GM21526 (cell line): Measurements from ENCODE around the gene MYL6.

Experiments used
- ATAC-seq: cut with Tn5 transposase; IDR thresholded peaks from one replicate; pipeline ENCODE4 v1.9.1; 2021; ENCODE audit warnings: moderate library complexity; ENCODE audit not compliant: unreplicated experiment, low FRiP score

MYL6 gene

GRCh38 chr12:56129206-56129941, 28.8 kb upstream of the MYL6 start:
- no peak for ATAC-seq

DNA sequence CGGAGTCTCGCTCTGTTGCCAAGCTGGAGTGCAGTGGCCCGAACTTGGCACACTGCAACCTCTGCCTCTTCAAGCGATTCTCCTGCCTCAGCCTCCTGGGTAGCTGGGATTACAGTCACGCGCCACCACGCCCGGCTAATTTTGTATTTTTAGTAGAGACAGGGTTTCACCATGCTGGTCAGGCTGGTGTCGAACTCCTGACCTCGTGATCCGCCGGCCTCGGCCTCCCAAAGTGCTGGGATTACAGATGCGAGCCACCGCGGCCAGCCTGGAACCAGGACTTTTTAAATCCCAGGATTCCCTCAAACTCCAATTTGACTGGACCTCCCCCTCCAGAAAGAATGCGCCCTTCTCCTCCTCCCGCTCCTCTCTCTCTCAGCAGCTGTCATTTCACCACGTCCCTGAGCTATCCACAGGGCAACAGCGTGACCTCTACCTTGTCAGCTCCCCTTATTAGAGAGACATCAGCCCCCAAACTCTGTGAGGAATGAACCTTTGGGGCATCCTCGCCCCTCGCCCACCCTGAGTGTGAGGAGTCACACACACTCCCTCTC, 28.1 kb upstream of the MYL6 start:
- ATAC-seq = no peak

DNA sequence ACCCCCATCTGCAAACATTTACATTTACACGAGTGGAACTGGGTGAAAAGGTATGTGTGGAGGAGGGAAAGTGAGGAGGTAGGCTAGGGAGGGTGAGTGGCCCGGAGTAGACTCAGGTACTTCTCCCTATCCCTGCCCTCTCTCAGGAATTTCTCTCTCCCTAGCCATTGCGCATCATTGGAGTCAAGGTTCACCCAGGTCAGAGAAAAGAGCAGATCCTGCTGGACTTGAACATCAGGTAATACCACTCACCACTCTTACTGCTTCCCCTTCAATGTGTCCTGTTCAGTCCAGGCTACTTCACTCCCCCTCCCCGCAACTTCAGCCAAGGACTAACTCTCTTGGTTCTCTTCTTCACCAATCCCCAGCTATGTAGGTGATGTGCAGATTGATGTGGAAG, 27.3 kb upstream of the MYL6 start:
- ATAC-seq = no peak

- no peak for ATAC-seq
These were observed 23.3 kb upstream of the MYL6 start for GRCh38 chr12:56134897-56135296.

- no peak for ATAC-seq
These were observed 20.1 kb upstream of the MYL6 start for GRCh38 chr12:56137853-56138571.

GRCh38 chr12:56141946-56142784, 16.0 kb upstream of the MYL6 start:
- no peak for ATAC-seq

DNA sequence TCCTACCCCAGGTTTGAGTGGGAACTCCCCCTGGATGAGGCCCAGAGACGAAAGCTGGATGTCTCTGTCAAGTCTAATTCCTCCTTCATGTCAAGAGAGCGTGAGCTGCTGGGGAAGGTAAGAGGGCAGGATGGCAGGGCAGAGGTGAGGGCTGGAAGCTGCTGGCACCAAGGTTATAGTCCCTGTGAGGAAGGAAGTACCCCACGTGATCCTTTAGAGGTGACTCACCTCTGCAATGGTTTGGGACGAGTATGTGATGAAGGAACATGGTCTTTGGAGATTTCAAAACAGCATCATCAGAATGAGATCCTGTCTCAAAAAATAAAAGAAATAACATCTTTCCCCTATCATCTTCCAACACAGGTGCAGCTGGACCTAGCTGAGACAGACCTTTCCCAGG, 14.9 kb upstream of the MYL6 start:
- no peak for ATAC-seq

DNA sequence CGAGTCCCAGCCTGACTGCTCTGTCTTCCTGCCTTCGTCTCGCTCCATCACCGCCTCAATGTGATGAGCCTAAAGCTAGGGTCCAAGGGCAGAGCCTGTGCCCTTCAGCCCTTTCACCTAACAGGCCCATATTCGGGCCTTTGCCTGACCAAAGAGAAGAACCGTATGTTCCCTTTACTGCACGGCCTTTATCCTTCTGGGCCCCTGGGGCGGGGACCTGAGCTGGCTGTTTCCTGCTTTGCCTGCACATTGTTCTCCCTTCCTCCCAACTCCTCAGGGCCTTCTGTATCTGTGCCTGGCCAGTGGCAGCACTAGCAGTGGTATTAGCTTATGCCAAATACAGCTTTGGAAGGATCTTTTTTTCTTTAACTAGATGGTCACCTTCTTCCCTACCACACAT, 14.3 kb upstream of the MYL6 start:
- ATAC-seq = no peak

- no peak for ATAC-seq
These were observed 12.9 kb upstream of the MYL6 start for GRCh38 chr12:56145217-56145616.

DNA sequence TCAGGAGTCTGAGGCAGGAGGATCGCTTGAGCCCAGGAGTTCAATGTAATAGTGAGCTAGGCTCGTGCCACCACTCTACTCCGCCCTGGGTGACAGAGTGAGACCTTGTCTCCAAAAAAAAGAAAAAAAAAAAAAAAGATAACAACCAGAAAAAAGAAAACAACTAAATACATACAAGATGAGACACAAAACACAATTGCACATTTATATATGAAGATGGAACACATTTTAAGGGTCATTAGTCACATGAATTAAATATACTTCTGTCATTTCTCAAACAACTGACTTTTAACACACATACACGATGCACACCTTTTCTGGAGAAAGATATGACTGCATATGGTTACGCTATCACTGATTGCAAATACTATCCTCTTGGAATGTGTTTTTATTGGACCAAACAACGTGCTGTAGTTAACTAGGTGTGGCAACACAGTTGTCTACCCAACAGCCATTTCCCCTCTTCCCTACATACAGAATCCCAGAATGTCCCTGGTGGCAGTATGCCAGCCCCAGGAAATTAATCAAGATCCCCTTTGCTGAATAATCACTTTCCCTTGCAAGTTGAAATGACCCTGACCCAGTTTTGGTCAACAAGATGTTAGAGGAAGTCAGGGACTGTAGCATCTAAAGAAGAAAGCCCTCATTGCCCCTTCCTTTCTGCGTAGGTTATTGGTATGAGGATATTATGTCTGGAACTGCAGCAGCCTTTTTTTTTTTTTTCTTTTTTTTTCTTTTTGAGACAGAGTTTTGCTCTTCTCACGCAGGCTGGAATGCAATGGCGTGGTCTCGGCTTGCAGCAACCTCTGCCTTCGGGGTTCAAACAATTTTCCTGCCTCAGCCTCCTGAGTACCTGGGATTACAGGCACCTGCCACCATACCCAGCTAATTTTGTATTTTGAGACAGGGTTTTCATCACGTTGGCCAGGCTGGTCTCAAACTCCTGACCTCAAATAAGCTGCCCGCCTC, 11.4 kb upstream of the MYL6 start:
- ATAC-seq = no peak

- ATAC-seq = no peak
These were observed 7.6 kb upstream of the MYL6 start for GRCh38 chr12:56150563-56150962.

DNA sequence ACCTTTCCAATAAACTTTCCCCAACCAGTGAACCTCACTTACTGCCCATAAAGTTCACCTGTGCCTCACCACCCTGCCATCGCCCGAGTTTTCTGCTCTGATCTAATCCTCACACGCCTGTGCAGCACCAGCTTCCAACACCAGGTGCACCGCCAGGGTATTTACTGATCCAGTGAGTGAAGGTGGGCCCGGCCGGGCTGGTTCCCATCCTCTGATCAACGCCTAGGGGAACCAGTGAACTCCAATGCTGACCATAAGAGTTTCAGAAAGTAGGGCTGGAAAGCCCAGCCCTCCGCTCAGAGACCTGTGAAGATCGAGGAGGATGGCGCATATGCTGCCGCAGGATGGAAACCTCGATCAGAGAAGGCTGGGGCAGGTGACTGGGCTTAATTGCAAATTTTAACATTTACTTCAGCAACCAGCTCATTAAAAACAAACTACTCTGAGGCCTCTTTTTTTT, 6.5 kb upstream of the MYL6 start:
- peak; percentile 49 for ATAC-seq

DNA sequence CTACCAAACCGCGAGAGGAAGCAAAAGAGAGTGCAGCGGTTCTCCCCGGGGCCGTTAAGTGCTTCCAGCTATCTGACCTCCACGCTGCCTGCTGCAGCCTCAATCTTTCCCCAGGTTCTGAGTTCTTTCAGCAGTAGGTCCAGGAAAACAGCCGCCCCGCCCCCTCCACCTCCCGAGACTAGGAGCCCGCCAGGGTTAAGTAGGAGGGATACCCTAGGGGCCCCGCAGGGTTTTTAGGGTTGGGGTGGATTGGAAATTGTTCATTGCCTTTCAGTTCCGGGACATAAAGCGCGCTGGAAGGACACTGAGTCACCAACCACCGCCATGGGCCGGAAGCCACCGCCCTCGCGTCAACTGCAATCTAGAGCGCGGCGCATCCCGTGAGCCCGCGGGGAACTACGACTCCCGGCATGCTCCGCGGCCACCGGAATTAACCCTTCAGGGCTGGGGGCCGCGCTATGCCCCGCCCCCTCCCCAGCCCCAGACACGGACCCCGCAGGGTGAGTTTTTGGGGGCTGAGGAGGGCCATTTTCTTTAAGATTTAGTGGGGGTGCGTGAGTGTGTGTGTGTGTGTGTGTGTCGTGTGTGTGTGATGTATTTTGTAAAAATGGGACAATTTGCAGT, 5.9 kb upstream of the MYL6 start, which contains the start of gene MYL6B:
TSS of gene MYL6B (plus strand) at position 456 of the 624 bp plus-strand sequence. CDS start 1,332 bp downstream, outside the sequence.
- peak; percentile 68 for ATAC-seq

DNA sequence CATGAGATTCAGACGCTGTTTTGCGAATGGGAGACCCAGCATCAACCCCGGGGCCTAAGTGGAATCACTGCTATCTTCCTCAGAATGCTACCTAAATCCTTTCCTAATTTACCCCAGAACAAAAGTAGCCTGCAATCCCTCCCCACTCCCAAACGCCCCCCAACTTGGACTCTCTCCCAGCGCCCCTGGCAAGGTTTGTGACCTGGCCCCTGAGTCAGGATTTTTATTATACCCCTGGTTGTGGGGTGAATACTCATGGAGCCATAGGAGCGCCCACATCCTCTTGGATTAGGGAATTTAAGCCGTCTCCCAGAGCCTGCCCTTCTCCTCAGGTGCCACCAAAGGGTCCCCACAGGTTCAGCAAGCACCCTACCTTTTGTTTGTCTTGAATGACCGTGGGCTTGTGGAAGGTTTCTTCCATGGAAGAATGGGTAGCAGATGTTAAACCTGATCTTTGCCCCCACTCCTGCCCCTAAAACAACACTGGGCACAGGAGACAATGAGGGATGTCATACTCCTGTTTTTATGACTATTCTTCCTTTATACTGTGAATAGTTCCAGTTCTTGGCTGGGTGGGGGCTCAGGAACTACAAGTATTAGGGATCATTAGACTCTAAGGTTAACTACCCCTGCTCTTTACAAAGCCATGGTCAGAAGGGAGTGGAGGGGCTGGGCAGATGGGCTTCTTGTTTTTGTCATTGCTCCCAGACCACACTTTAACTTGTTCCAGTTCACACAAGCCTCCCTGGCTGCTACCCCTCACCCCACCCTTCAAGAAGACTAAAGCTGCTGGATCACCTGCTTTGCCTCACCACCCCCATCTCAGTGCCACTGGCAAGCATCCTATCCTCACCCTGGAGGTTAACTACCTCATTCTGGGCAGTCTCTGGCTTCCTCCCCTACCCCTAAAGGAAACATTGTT, 5.1 kb upstream of the MYL6 start:
- ATAC-seq = no peak

DNA sequence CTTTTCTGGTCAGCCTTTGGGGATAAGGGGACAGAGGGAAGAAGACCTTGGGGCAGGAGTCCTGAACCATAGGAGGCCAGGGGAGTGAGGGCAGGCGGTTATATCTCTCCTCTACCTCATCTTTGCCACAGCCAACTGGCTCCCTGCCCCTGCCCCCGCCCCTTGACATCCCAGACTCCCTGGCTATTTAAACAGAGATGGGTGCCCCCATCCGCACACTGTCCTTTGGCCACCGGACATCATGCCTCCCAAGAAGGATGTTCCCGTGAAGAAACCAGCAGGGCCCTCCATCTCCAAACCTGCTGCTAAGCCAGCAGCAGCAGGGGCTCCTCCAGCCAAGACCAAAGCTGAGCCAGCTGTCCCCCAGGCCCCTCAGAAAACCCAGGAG, 4.5 kb upstream of the MYL6 start:
- ATAC-seq = no peak

GRCh38 chr12:56154246-56154771, 3.9 kb upstream of the MYL6 start:
- ATAC-seq = no peak

DNA sequence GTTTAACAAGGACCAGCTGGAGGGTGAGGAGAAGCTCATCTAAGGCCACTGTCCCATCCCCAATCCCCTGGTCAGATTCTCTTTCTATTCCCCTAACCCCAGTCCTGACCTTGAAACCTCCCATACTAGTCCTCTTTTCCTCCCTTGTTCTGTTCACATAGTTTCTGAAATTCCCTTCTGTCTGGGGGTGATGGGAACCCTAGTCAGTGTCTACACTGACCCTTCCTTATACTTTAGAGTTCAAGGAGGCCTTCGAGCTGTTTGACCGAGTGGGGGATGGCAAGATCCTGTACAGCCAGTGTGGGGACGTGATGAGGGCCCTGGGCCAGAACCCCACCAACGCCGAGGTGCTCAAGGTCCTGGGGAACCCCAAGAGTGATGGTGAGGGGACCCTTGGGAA, 3.3 kb upstream of the MYL6 start:
- no peak for ATAC-seq

DNA sequence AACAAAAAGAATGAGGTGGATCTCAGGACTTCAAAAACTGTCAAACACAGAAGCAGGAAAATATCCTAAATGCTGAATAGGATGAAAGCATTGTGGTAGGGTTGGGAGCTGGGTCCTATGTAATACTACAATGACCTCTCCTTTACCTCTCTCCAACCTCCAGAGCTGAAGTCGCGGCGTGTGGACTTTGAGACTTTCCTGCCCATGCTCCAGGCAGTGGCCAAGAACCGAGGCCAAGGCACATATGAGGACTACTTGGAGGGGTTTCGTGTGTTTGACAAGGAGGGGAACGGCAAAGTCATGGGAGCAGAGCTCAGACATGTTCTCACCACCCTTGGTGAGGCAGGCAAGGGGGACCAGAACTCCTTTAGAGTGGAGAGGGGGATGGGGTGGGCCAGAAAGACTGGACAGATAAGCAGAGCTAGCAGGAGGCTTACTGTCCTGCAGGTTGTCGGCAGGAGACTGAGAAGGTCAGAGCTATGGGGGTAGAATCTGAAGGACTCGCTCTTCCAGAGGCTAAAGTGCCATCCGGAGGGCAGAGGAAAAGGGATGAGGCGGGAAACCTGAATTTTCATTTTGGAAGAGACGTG, 2.8 kb upstream of the MYL6 start:
- no peak for ATAC-seq
